IMR-90 (cell line): Measurements from ENCODE around the gene PLAGL1. TPM values are rescaled to one million over a fixed set of nuclear protein-coding genes. Genes with fewer than 3 reads are reported as not detected.

Source experiments
- ATAC-seq: fragments of 200-7000 bp; cut with Tn5 transposase; 2 replicates; pipeline ENCODE4 v1.9.1; 2020; ENCODE audit warnings: low read depth, mild to moderate bottlenecking, moderate library complexity
- BruUV-seq: library from RNA; stranded (reverse); fragments of 400-500 nt; replicated peaks from 2 replicates; lab custom pipeline; 2021; lab: Mats Ljungman, UMichigan
- CTCF ChIA-PET: fragments of 300-600 bp; formaldehyde crosslinking; extraction: SDS; loops from one replicate; lab custom pipeline; 2021; ENCODE audit warnings: antibody characterized with exemption; lab: Yijun Ruan, JAX
- POLR2A ChIA-PET: fragments of 300-600 bp; sonication (Branson Sonifier 250); formaldehyde crosslinking; loops from one replicate; lab custom pipeline; 2022; ENCODE audit warnings: antibody characterized with exemption; ENCODE audit not compliant: unreplicated experiment; lab: Charles Lee
- DNase-seq: peaks from one replicate; pipeline ENCODE4 v3.0.0; 2013
- H2AFZ ChIP-seq: replicated peaks from 2 replicates; pipeline ENCODE3; 2013; ENCODE audit warnings: low read length, mild to moderate bottlenecking; ENCODE audit not compliant: poor library complexity
- H2AK5ac ChIP-seq: 2 replicates; pipeline ENCODE4 v1.6.1; 2013; ENCODE audit warnings: low read depth, low read length, inconsistent platforms
- H2AK9ac ChIP-seq: replicated peaks from 2 replicates; pipeline ENCODE3; 2013; ENCODE audit warnings: mild to moderate bottlenecking, low read depth, low read length, moderate library complexity; ENCODE audit not compliant: poor library complexity
- H2BK120ac ChIP-seq: 2 replicates; pipeline ENCODE4 v1.6.1; 2013; ENCODE audit warnings: low read depth, low read length, inconsistent platforms
- H2BK15ac ChIP-seq: 3 replicates; pipeline ENCODE4 v1.6.1; 2013; ENCODE audit warnings: low read depth, low read length, inconsistent platforms
- H2BK20ac ChIP-seq: 2 replicates; pipeline ENCODE4 v1.6.1; 2013; ENCODE audit warnings: low read depth, mild to moderate bottlenecking, inconsistent platforms, low read length, moderate library complexity
- H2BK5ac ChIP-seq: 2 replicates; pipeline ENCODE4 v1.6.1; 2013; ENCODE audit warnings: mild to moderate bottlenecking, low read depth, low read length, inconsistent platforms; ENCODE audit not compliant: poor library complexity, severe bottlenecking
- H3K14ac ChIP-seq: replicated peaks from 2 replicates; pipeline ENCODE4 v1.6.1; 2013; ENCODE audit warnings: low read depth, low read length, inconsistent platforms
- H3K18ac ChIP-seq: 2 replicates; pipeline ENCODE4 v1.6.1; 2013; ENCODE audit warnings: low read depth, low read length, control low read depth
- H3K23ac ChIP-seq: 2 replicates; pipeline ENCODE4 v1.6.1; 2013; ENCODE audit warnings: low read depth, low read length, inconsistent platforms
- H3K27ac ChIP-seq: 2 replicates; pipeline ENCODE4 v1.5.1; 2013; ENCODE audit warnings: mild to moderate bottlenecking, control low read depth, low read length; ENCODE audit not compliant: insufficient read depth
- H3K27me3 ChIP-seq: 2 replicates; pipeline ENCODE4 v1.6.1; 2013; ENCODE audit warnings: low read length; ENCODE audit not compliant: control insufficient read depth, insufficient read depth
- H3K36me3 ChIP-seq: 2 replicates; pipeline ENCODE4 v1.6.1; 2013; ENCODE audit warnings: low read length, mixed read lengths; ENCODE audit not compliant: control insufficient read depth, insufficient read depth
- H3K4ac ChIP-seq: 2 replicates; pipeline ENCODE4 v1.6.1; 2013; ENCODE audit warnings: low read depth, low read length, inconsistent platforms
- H3K4me1 ChIP-seq: 2 replicates; pipeline ENCODE4 v1.6.1; 2013; ENCODE audit warnings: low read length, mixed read lengths; ENCODE audit not compliant: control insufficient read depth, insufficient read depth
- H3K4me2 ChIP-seq: 2 replicates; pipeline ENCODE4 v1.6.1; 2013; ENCODE audit warnings: low read depth, mild to moderate bottlenecking, control low read depth, low read length, moderate library complexity
- H3K4me3 ChIP-seq: 2 replicates; pipeline ENCODE4 v1.5.1; 2013; ENCODE audit warnings: low read depth, mild to moderate bottlenecking, control low read depth, low read length, moderate library complexity; ENCODE audit not compliant: insufficient read depth
- H3K56ac ChIP-seq: 2 replicates; pipeline ENCODE4 v1.6.1; 2013; ENCODE audit warnings: low read length, inconsistent platforms; ENCODE audit not compliant: insufficient read depth; ENCODE audit errors: extremely low read depth
- H3K79me1 ChIP-seq, 2 experiments: 2 replicates each; pipeline ENCODE4 v1.6.1; 2013; ENCODE audit warnings: low read length in 2 of 2, inconsistent platforms in 1 of 2, low read depth in 1 of 2
- H3K9ac ChIP-seq: 2 replicates; pipeline ENCODE4 v1.6.1; 2013; ENCODE audit warnings: low read depth, low read length, control low read depth
- H3K9me1 ChIP-seq: 2 replicates; pipeline ENCODE4 v1.6.1; 2013; ENCODE audit warnings: low read length, inconsistent platforms; ENCODE audit not compliant: insufficient read depth
- H3K9me3 ChIP-seq: 2 replicates; pipeline ENCODE4 v1.6.1; 2013; ENCODE audit warnings: low read length; ENCODE audit not compliant: control insufficient read depth, insufficient read depth
- H4K20me1 ChIP-seq: 2 replicates; pipeline ENCODE4 v1.6.1; 2013; ENCODE audit warnings: low read length, inconsistent platforms; ENCODE audit not compliant: insufficient read depth
- H4K5ac ChIP-seq: 2 replicates; pipeline ENCODE4 v1.6.1; 2013; ENCODE audit warnings: mild to moderate bottlenecking, low read depth, low read length, control low read depth
- H4K8ac ChIP-seq, 2 experiments: 2 replicates each; pipeline ENCODE4 v1.6.1; 2013; ENCODE audit warnings: low read depth in 2 of 2, low read length in 2 of 2, control low read depth in 1 of 2, inconsistent platforms in 1 of 2
- H4K91ac ChIP-seq: 2 replicates; pipeline ENCODE4 v1.6.1; 2013; ENCODE audit warnings: low read depth, low read length, inconsistent platforms; ENCODE audit not compliant: insufficient read depth
- CHD1 ChIP-seq: IDR thresholded peaks from 2 replicates; pipeline ENCODE4 v1.6.1; 2012; ENCODE audit warnings: low read depth, low read length, improper control_type of control experiment
- CTCF ChIP-seq: conservative IDR thresholded peaks from 2 replicates; pipeline ENCODE4 v1.5.1; 2012; ENCODE audit warnings: mild to moderate bottlenecking, low read depth, low read length, improper control_type of control experiment
- FOS ChIP-seq: fragments of 150-350 bp; IDR thresholded peaks from 2 replicates; pipeline ENCODE4 v1.6.1; 2016; ENCODE audit warnings: low read depth, low read length
- MAFK ChIP-seq: IDR thresholded peaks from 2 replicates; pipeline ENCODE4 v1.6.1; 2012; ENCODE audit warnings: low read depth, low read length, improper control_type of control experiment
- MAZ ChIP-seq: IDR thresholded peaks from 2 replicates; pipeline ENCODE4 v1.6.1; 2012; ENCODE audit warnings: low read depth, mild to moderate bottlenecking, low read length, improper control_type of control experiment, moderate library complexity, borderline replicate concordance
- MXI1 ChIP-seq: IDR thresholded peaks from 2 replicates; pipeline ENCODE4 v1.6.1; 2012; ENCODE audit warnings: low read depth, mild to moderate bottlenecking, low read length, moderate library complexity, borderline replicate concordance
- POLR2A ChIP-seq: IDR thresholded peaks from 2 replicates; pipeline ENCODE4 v1.6.1; 2012; ENCODE audit warnings: mild to moderate bottlenecking, low read depth, low read length
- RAD21 ChIP-seq: IDR thresholded peaks from 2 replicates; pipeline ENCODE4 v1.6.1; 2012; ENCODE audit warnings: low read length, improper control_type of control experiment
- RFX5 ChIP-seq: IDR thresholded peaks from 2 replicates; pipeline ENCODE4 v1.8.0; 2012; ENCODE audit warnings: low read depth, mild to moderate bottlenecking, low read length, moderate library complexity
- SMC3 ChIP-seq: fragments of 150-350 bp; IDR thresholded peaks from 2 replicates; pipeline ENCODE4 v1.6.1; 2016; ENCODE audit warnings: low read depth, mild to moderate bottlenecking, antibody characterized with exemption, low read length, moderate library complexity
- USF2 ChIP-seq: fragments of 150-350 bp; IDR thresholded peaks from 2 replicates; pipeline ENCODE4 v1.6.1; 2017; ENCODE audit warnings: mild to moderate bottlenecking, antibody characterized with exemption, low read length, low read depth
- WGBS, 2 experiments: methylation state at CpG; one replicate each; pipeline versions ENCODE4 v1.1.5 to v1.1.7; 2013; ENCODE audit warnings: missing lambda C conversion rate in 2 of 2; ENCODE audit not compliant: insufficient read length in 1 of 2; ENCODE audit errors: extremely low coverage in 2 of 2; 5-methylcytosine and 5-hydroxymethylcytosine counted together
- dilution Hi-C: fragments of 300-500 bp; cut with HindIII; formaldehyde crosslinking; loops from one replicate; pipeline ENCODE4 v1.14.3; 2018; ENCODE audit warnings: low sequenced_read_pairs; ENCODE audit not compliant: unreplicated experiment
- in situ Hi-C: fragments of 300-500 bp; cut with MboI; formaldehyde crosslinking; loops from 3 replicates; pipeline ENCODE4 v1.14.3; 2019; ENCODE audit warnings: low sequenced_read_pairs, inconsistent platforms, mixed read lengths
- intact Hi-C: fragments of 100-400 bp; cut with micrococcal nuclease; formaldehyde crosslinking; loops from 2 replicates; pipeline ENCODE4 v1.10.0; 2022
- polyA plus RNA-seq, 3 experiments: library from polyadenylated mRNA; depleted of rRNA; stranded (reverse); fragments of >200 nt; gene quantifications; 2 replicates each; pipeline ENCODE4 v1.2.3, GENCODE V29; 2012; ENCODE audit warnings: low replicate concordance in 1 of 3
- total RNA-seq: library from RNA; depleted of rRNA; stranded (reverse); fragments of >200 nt; gene quantifications from 2 replicates; pipeline ENCODE4 v1.2.3, GENCODE V29; 2012

The PLAGL1 gene
- total and polyA plus RNA-seq, 2 of the 4 experiments (the other 2 are of a cell fraction) = 23.3 to 73.8 TPM

GRCh38 chr6:143936778-143937667 lies 71.0 kb downstream of the PLAGL1 start:
- no peak overlapping the region for H4K5ac ChIP-seq
- no peak for TF ChIP-seq CHD1
- TF ChIP-seq MAZ = no peak
- TF ChIP-seq MXI1 = no peak
- TF ChIP-seq MAFK = no peak
- no peak for TF ChIP-seq USF2
- no peak for TF ChIP-seq SMC3
- no peak for TF ChIP-seq FOS
- TF ChIP-seq RFX5 = no peak
- no peak for TF ChIP-seq CTCF
- TF ChIP-seq RAD21 = no peak
- no peak for TF ChIP-seq POLR2A
- no peak overlapping the region for H2BK120ac ChIP-seq
- no peaks in the 10 kb centered on the region for H4K20me1 ChIP-seq
- H3K9me1 ChIP-seq = no peaks in the 10 kb centered on the region
- no peak overlapping the region for H3K27ac ChIP-seq
- DNase-seq (no peak), ATAC-seq (no peak)
- H3K4me3 ChIP-seq = no peak overlapping the region
- no peak overlapping the region for H3K9ac ChIP-seq
- ChIA-PET CTCF (no interaction called here), POLR2A (no interaction called here)
- H3K9me3 ChIP-seq = no peaks in the 10 kb centered on the region
- no peak overlapping the region for H3K23ac ChIP-seq
- no TSS peak for BruUV-seq
- no peak overlapping the region for H2AFZ ChIP-seq
- no peak overlapping the region for H2AK9ac ChIP-seq
- H3K4ac ChIP-seq = no peak overlapping the region
- H3K4me1 ChIP-seq = no peaks in the 10 kb centered on the region
- no peak overlapping the region for H2BK5ac ChIP-seq
- H3K27me3 ChIP-seq = peaks cover 4% of the 10 kb centered on the region
- H3K79me1 ChIP-seq = no peaks in the 10 kb centered on the region
- intact Hi-C loops = no loop called here
- no peak overlapping the region for H2BK15ac ChIP-seq
- no peak overlapping the region for H3K4me2 ChIP-seq
- H4K91ac ChIP-seq = no peak overlapping the region
- no peak overlapping the region for H4K8ac ChIP-seq
- H3K18ac ChIP-seq = no peak overlapping the region
- in situ Hi-C loops = no loop called here
- H2BK20ac ChIP-seq = no peak overlapping the region
- no peak overlapping the region for H3K56ac ChIP-seq
- H3K36me3 ChIP-seq = peaks cover 2% of the 10 kb centered on the region; the same call in 1 of the 2 replicates
- H2AK5ac ChIP-seq = no peak overlapping the region
- WGBS, 2 experiments = 78% methylated on average over 2 of the region's 5 CpGs; no CpG with 5 or more reads in 1 of the 2 experiments
- no peak overlapping the region for H3K14ac ChIP-seq
- dilution Hi-C loops = no loop called here
